ENCODE results near the gene BCAR3. TPM values are rescaled to one million over a fixed set of nuclear protein-coding genes. Genes with fewer than 3 reads are reported as not detected.
A peak's percentile ranks its signal among the peaks of the same experiment; 100 is the strongest.

The BCAR3 gene
- total RNA-seq, 6 experiments from 2014 or later, result 24.4 to 55.1 (median 26.2) TPM

GRCh38 chr1:93636712-93637111, 44.9 kb downstream of the BCAR3 start:
- no peak for DNase-seq
- TF ChIP-seq CTCF (IDR thresholded peaks at IDR 0.05), result no peak
- H3K27ac Mint-ChIP-seq, result no peak overlapping the region
- H3K4me1 Mint-ChIP-seq (ENCODE audit: low read depth), result peaks cover 10% of the 10 kb centered on the region
- no peak overlapping the region for H3K4me3 Mint-ChIP-seq
- H3K27me3 Mint-ChIP-seq (ENCODE audit: insufficient read depth), result no peaks in the 10 kb centered on the region
- H3K36me3 Mint-ChIP-seq (ENCODE audit: low read depth), result peaks cover 47% of the 10 kb centered on the region
- no peaks in the 10 kb centered on the region for H3K9me3 Mint-ChIP-seq

- H3K36me3 Mint-ChIP-seq (ENCODE audit: low read depth), result peaks cover 46% of the 10 kb centered on the region
- no peaks in the 10 kb centered on the region for H3K9me3 Mint-ChIP-seq
- no peak for TF ChIP-seq CTCF (IDR thresholded peaks at IDR 0.05)
- no peak overlapping the region; the same call in 1 of the 2 replicates for H3K27ac Mint-ChIP-seq
- DNase-seq, result no peak
- peaks cover 11% of the 10 kb centered on the region for H3K4me1 Mint-ChIP-seq (ENCODE audit: low read depth)
- no peaks in the 10 kb centered on the region; the same call in 1 of the 2 replicates for H3K27me3 Mint-ChIP-seq (ENCODE audit: insufficient read depth)
- H3K4me3 Mint-ChIP-seq, result no peak overlapping the region
Observed at GRCh38 chr1:93635614-93636543, 45.8 kb downstream of the BCAR3 start.

GRCh38 chr1:93633313-93633712, 48.3 kb downstream of the BCAR3 start:
- H3K9me3 Mint-ChIP-seq, result no peaks in the 10 kb centered on the region
- TF ChIP-seq CTCF (IDR thresholded peaks at IDR 0.05), result no peak
- peaks cover 35% of the 10 kb centered on the region for H3K36me3 Mint-ChIP-seq (ENCODE audit: low read depth)
- H3K27ac Mint-ChIP-seq, result peak overlapping the region; percentile 32; the same call in 1 of the 2 replicates
- H3K4me3 Mint-ChIP-seq, result no peak overlapping the region
- no peak for DNase-seq
- H3K4me1 Mint-ChIP-seq (ENCODE audit: low read depth), result peaks cover 37% of the 10 kb centered on the region
- no peaks in the 10 kb centered on the region; the same call in 1 of the 2 replicates for H3K27me3 Mint-ChIP-seq (ENCODE audit: insufficient read depth)

GRCh38 chr1:93631626-93632365, 49.8 kb downstream of the BCAR3 start:
- TF ChIP-seq CTCF (IDR thresholded peaks at IDR 0.05), result peak; percentile 50
- H3K36me3 Mint-ChIP-seq (ENCODE audit: low read depth), result peaks cover 36% of the 10 kb centered on the region
- H3K4me3 Mint-ChIP-seq, result no peak overlapping the region
- peak overlapping the region; percentile 51 for H3K27ac Mint-ChIP-seq
- H3K4me1 Mint-ChIP-seq (ENCODE audit: low read depth), result peaks cover 52% of the 10 kb centered on the region
- no peaks in the 10 kb centered on the region for H3K9me3 Mint-ChIP-seq
- no peak for DNase-seq
- H3K27me3 Mint-ChIP-seq (ENCODE audit: insufficient read depth), result no peaks in the 10 kb centered on the region; the same call in 1 of the 2 replicates

GRCh38 chr1:93630168-93630567, 51.5 kb downstream of the BCAR3 start:
- H3K9me3 Mint-ChIP-seq, result no peaks in the 10 kb centered on the region
- no peak overlapping the region for H3K4me3 Mint-ChIP-seq
- H3K4me1 Mint-ChIP-seq (ENCODE audit: low read depth), result peaks cover 68% of the 10 kb centered on the region
- H3K27me3 Mint-ChIP-seq (ENCODE audit: insufficient read depth), result no peaks in the 10 kb centered on the region; the same call in 1 of the 2 replicates
- H3K36me3 Mint-ChIP-seq (ENCODE audit: low read depth), result peaks cover 40% of the 10 kb centered on the region
- no peak for DNase-seq
- no peak for TF ChIP-seq CTCF (IDR thresholded peaks at IDR 0.05)
- H3K27ac Mint-ChIP-seq, result peak overlapping the region; percentile 56

Measured in HFFc6 (cell line).